ENCODE data around the gene GPR55. TPM values are rescaled to one million over a fixed set of nuclear protein-coding genes. Genes with fewer than 3 reads are reported as not detected.

Gene GPR55
- polyA plus RNA-seq, 1 donor (not counting 4 experiments of a cell fraction or from before 2014, with no cell fraction given), result not detected

- Histone ChIP-seq H3K4me3 (ENCODE audit: control insufficient read depth in 2 of 3, extremely low read depth in 1 of 3, insufficient read depth in 2 of 3, low read depth in 1 of 3, low read length in 3 of 3) (no peak overlapping the region), H3K79me2 (ENCODE audit: control insufficient read depth, insufficient read depth, low read length) (no peaks in the 10 kb centered on the region), H3K9ac (ENCODE audit: control insufficient read depth, extremely low read depth, insufficient read depth, low read length) (no peak overlapping the region), H3K36me3 (ENCODE audit: control insufficient read depth in 2 of 2, extremely low read depth in 1 of 2, insufficient read depth in 2 of 2, low read length in 2 of 2) (no peaks in the 10 kb centered on the region), H3K9me1 (ENCODE audit: control insufficient read depth, extremely low read depth, insufficient read depth, low read length) (no peaks in the 10 kb centered on the region), H2AFZ (ENCODE audit: control insufficient read depth, low read length) (no peak overlapping the region), H3K27ac (ENCODE audit: control insufficient read depth, insufficient read depth, low read length) (no peak overlapping the region), H3K9me3 (ENCODE audit: control insufficient read depth, low read depth, low read length) (no peaks in the 10 kb centered on the region), H4K20me1 (ENCODE audit: control insufficient read depth, extremely low read depth, insufficient read depth, low read length) (no peaks in the 10 kb centered on the region), H3K4me1 (ENCODE audit: control insufficient read depth, extremely low read depth, insufficient read depth, low read length) (no peaks in the 10 kb centered on the region), H3K4me2 (ENCODE audit: control insufficient read depth, extremely low read depth, insufficient read depth, low read depth, low read length) (no peak overlapping the region), H3K27me3 (ENCODE audit: control insufficient read depth, extremely low read depth, insufficient read depth, low read length) (peaks cover 18% of the 10 kb centered on the region)
- dilution Hi-C loops (cut with MboI; ENCODE audit: extremely low pct_ligation_motif_present, low sequenced_read_pairs), result no loop called here
- TF ChIP-seq, protein P1, sequence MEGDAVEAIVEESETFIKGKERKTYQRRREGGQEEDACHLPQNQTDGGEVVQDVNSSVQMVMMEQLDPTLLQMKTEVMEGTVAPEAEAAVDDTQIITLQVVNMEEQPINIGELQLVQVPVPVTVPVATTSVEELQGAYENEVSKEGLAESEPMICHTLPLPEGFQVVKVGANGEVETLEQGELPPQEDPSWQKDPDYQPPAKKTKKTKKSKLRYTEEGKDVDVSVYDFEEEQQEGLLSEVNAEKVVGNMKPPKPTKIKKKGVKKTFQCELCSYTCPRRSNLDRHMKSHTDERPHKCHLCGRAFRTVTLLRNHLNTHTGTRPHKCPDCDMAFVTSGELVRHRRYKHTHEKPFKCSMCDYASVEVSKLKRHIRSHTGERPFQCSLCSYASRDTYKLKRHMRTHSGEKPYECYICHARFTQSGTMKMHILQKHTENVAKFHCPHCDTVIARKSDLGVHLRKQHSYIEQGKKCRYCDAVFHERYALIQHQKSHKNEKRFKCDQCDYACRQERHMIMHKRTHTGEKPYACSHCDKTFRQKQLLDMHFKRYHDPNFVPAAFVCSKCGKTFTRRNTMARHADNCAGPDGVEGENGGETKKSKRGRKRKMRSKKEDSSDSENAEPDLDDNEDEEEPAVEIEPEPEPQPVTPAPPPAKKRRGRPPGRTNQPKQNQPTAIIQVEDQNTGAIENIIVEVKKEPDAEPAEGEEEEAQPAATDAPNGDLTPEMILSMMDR (optimal IDR thresholded peaks at IDR 0.05 in 1 of 3, IDR thresholded peaks at IDR 0.05 in 1 of 3, conservative IDR thresholded peaks at IDR 0.05 in 1 of 3; ENCODE audit: extremely low read depth in 1 of 3, insufficient read depth in 2 of 3, low read length in 3 of 3), result no peak
- TF ChIP-seq EZH2 (IDR thresholded peaks at IDR 0.05; ENCODE audit: low read length), result no peak
- FAIRE-seq, result no peak
- DNase-seq (ENCODE audit: low read depth, low spot score), result no peak
These were observed 26.9 kb downstream of the GPR55 start for GRCh38 chr2:230898016-230898712.

DNA sequence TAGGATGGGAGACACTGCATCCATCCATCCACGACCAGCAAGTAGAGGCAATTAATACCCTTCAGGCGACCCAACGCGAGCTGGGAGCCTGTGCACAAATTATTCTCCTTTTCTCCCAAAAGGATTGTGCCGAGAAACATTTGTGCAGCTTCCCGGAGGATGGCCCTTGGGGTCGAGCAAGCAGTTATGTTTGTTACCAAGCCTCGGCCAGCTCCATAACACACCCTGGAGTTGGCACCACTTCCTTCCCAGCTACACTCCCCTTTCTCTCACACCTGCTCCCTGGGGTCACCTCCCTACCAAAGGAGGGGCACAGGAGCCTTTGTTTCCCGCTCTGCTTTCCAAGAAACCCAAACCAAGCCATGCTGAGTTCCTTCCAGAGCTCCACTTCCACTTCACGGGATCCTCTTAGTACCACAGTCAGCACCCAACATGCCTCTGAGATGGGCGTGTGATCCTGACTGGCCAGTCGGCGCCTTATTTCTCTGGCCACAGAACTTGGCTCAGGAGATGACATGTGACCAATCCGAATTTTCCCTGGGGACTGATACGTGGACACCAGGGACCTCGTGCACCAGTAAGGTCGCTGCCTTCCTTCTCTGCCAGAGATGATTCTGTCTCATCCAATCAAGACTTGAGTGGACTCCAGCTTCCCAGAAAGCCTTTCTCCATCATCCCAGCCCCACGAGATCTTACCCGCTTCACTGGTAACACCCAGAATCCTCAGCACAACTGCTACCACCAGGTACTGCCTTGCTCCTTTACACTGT is 28.5 kb downstream of the GPR55 start:
- Histone ChIP-seq H3K4me2 (ENCODE audit: control insufficient read depth, extremely low read depth, insufficient read depth, low read depth, low read length) (no peak overlapping the region), H3K4me3 (ENCODE audit: control insufficient read depth in 2 of 3, extremely low read depth in 1 of 3, insufficient read depth in 2 of 3, low read depth in 1 of 3, low read length in 3 of 3) (no peak overlapping the region), H3K79me2 (ENCODE audit: control insufficient read depth, insufficient read depth, low read length) (no peaks in the 10 kb centered on the region), H3K4me1 (ENCODE audit: control insufficient read depth, extremely low read depth, insufficient read depth, low read length) (no peaks in the 10 kb centered on the region), H3K9ac (ENCODE audit: control insufficient read depth, extremely low read depth, insufficient read depth, low read length) (no peak overlapping the region), H3K9me3 (ENCODE audit: control insufficient read depth, low read depth, low read length) (no peaks in the 10 kb centered on the region), H3K27me3 (ENCODE audit: control insufficient read depth, extremely low read depth, insufficient read depth, low read length) (peaks cover 20% of the 10 kb centered on the region), H3K36me3 (ENCODE audit: control insufficient read depth in 2 of 2, extremely low read depth in 1 of 2, insufficient read depth in 2 of 2, low read length in 2 of 2) (no peaks in the 10 kb centered on the region), H3K27ac (ENCODE audit: control insufficient read depth, insufficient read depth, low read length) (no peak overlapping the region), H3K9me1 (ENCODE audit: control insufficient read depth, extremely low read depth, insufficient read depth, low read length) (no peaks in the 10 kb centered on the region), H2AFZ (ENCODE audit: control insufficient read depth, low read length) (no peak overlapping the region), H4K20me1 (ENCODE audit: control insufficient read depth, extremely low read depth, insufficient read depth, low read length) (no peaks in the 10 kb centered on the region)
- no peak for DNase-seq (ENCODE audit: low read depth, low spot score)
- no peak for TF ChIP-seq EZH2 (IDR thresholded peaks at IDR 0.05; ENCODE audit: low read length)
- TF ChIP-seq, protein P1 (optimal IDR thresholded peaks at IDR 0.05 in 1 of 3, IDR thresholded peaks at IDR 0.05 in 1 of 3, conservative IDR thresholded peaks at IDR 0.05 in 1 of 3; ENCODE audit: extremely low read depth in 1 of 3, insufficient read depth in 2 of 3, low read length in 3 of 3), result no peak
- no peak for FAIRE-seq
- dilution Hi-C loops (cut with MboI; ENCODE audit: extremely low pct_ligation_motif_present, low sequenced_read_pairs), result no loop called here
